ENCODE results near the gene ZNF557. TPM values are rescaled to one million over a fixed set of nuclear protein-coding genes. Genes with fewer than 3 reads are reported as not detected.
A peak's percentile ranks its signal among the peaks of the same experiment; 100 is the strongest.
"Not testable (repeated sequence)": the region's sequence is repeated elsewhere in the genome, so short reads cannot be mapped to it uniquely, and the experiment has no call there.

Gene ZNF557
- total and polyA plus RNA-seq, 2 experiments from 2014 or later = 3.7 to 7.8 TPM

DNA sequence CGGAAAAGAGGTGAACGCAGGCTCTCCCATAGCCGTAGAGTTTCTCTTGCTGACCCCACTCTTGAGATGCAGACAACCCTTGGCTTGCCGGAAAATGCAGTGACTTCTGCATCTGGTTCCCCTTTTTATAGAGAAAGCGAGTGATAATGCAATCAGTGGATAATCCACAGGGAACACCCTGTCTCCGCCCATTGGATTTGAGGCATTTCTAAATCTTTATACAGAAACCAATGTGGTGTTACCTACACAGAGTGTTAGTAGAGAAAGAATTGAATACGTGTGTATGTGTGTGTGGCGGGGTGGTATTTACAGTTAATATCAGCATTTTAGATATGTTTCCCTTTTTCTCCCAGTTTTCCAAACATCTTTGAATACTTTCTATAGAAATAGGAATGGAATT lies 10.9 kb upstream of the ZNF557 start, which contains the start of gene MBD3L3:
MBD3L3 (minus strand) TSS at position 101 of the 400 bp plus-strand sequence; CDS start at position 30, 71 bp downstream.
- not testable (repeated sequence) for H3K9me3 ChIP-seq (ENCODE audit: low read depth); H3K4me1 ChIP-seq (ENCODE audit: low read depth); DNase-seq (ENCODE audit: low read depth in 1 of 2, low spot score in 1 of 2); H3K4me3 ChIP-seq; H3K36me3 ChIP-seq; H3K27me3 ChIP-seq; H3K27ac ChIP-seq

DNA sequence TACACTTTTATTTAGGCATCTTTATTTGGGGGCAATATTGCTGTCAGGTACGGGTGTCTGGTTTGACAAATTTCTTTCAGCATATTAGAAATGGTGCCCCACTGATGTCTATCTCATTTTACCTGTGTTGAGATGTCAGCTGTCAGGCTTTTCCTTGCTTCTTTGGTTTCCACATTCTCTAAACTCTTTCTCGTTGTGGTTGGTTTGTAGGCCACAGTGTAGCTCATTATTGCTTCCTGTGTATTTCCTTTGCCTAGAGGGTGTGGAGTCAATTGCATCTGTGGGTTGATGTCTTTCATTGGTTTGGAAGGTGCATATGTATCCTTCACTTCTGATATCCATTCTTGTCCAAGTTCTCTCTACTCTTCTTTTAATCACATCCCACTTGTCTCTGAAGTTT lies 9.5 kb upstream of the ZNF557 start:
- H3K9me3 ChIP-seq (ENCODE audit: low read depth); H3K4me1 ChIP-seq (ENCODE audit: low read depth); H3K27ac ChIP-seq; H3K27me3 ChIP-seq; DNase-seq (ENCODE audit: low read depth in 1 of 2, low spot score in 1 of 2); H3K36me3 ChIP-seq; H3K4me3 ChIP-seq: not testable (repeated sequence)

DNA sequence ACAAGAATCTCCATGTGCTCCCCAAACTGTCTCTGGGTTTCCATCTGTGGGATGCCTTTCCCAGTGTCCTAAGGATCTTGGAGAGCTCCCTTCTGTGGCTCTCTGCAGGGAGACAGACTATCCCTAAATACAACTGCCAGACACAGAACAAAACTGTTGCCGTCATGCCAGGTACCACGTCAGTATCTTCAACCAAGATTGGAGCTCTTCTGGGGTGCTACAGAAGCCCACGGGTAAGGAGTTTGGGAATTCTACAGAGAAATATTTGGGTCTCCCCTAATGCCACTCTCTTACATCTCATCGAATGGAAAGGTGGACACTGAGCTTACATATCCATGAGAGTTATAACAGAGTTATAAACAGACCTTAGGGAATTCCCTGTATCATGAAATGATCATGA lies 6.2 kb upstream of the ZNF557 start:
- Histone ChIP-seq H3K4me1 (ENCODE audit: low read depth) (no peaks in the 10 kb centered on the region), H3K4me3 (no peak overlapping the region), H3K27me3 (no peaks in the 10 kb centered on the region), H3K36me3 (no peaks in the 10 kb centered on the region), H3K27ac (no peak overlapping the region), H3K9me3 (ENCODE audit: low read depth) (no peaks in the 10 kb centered on the region)
- TF ChIP-seq, protein P1, sequence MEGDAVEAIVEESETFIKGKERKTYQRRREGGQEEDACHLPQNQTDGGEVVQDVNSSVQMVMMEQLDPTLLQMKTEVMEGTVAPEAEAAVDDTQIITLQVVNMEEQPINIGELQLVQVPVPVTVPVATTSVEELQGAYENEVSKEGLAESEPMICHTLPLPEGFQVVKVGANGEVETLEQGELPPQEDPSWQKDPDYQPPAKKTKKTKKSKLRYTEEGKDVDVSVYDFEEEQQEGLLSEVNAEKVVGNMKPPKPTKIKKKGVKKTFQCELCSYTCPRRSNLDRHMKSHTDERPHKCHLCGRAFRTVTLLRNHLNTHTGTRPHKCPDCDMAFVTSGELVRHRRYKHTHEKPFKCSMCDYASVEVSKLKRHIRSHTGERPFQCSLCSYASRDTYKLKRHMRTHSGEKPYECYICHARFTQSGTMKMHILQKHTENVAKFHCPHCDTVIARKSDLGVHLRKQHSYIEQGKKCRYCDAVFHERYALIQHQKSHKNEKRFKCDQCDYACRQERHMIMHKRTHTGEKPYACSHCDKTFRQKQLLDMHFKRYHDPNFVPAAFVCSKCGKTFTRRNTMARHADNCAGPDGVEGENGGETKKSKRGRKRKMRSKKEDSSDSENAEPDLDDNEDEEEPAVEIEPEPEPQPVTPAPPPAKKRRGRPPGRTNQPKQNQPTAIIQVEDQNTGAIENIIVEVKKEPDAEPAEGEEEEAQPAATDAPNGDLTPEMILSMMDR (IDR thresholded peaks at IDR 0.05; ENCODE audit: low read depth, low read length) = no peak
- no peak for DNase-seq (ENCODE audit: low read depth in 1 of 2, low spot score in 1 of 2)

DNA sequence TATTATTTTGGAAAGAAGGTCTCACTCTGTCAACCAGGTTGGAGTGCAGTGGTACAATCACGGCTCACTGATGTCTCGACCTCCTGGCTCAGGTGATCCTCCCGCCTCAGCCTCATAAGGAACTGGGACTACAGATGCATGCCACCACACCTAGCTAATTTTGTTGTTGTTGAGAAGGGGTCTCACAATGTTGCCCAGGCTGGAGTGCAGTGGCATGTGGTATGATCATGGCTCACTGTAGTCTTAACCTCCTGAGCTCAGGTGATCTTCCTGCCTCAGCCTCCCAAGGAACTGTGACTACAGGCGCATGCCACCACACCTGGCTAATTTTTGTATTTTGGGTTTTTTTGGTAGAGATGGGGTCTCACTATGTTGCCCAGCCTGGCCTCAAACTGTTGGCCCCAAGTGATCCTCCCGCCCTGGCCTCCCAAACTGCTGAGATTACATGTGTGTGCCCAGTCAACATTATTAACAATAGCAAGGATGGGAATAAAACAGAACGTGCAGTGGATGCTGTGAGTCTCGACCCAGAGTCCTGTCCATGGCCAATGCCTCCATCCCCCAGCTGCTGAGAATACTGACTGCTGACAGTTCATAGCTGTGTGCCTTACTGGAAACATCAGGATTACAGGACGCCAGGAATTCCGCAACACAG lies 5.6 kb upstream of the ZNF557 start:
- no peaks in the 10 kb centered on the region for H3K36me3 ChIP-seq

DNA sequence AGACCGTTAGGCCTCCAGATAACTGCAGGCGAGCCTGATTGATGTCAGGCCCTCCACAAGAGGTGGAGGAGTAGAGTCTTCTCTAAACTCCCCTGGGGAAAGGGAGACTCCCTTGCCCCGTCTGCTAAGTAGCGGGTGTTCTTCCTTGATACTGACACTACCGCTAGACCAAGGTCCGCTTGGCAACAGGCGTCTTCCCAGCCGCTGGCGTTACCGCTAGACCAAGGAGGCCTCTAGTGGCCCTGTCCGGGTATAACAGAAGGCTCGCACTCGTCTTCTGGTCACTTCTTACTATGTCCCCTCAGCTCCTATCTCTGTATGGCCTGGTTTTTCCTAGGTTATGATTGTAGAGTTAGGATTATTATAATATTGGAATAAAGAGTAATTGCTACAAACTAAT lies 2.4 kb upstream of the ZNF557 start:
- not testable (repeated sequence) for H3K9me3 ChIP-seq (ENCODE audit: low read depth); H3K27me3 ChIP-seq; H3K4me1 ChIP-seq (ENCODE audit: low read depth); H3K27ac ChIP-seq; H3K4me3 ChIP-seq; H3K36me3 ChIP-seq
- peak in 1 of 2 donors; percentile 47 for DNase-seq (ENCODE audit: low read depth in 1 of 2, low spot score in 1 of 2)
- TF ChIP-seq, protein P1 (IDR thresholded peaks at IDR 0.05; ENCODE audit: low read depth, low read length) = peak; percentile 37

More for the DNA sequence above, 5.6 kb upstream of the ZNF557 start:
- H3K27me3 ChIP-seq = no peaks in the 10 kb centered on the region
- DNase-seq (ENCODE audit: low read depth in 1 of 2, low spot score in 1 of 2) = no peak
- H3K27ac ChIP-seq = no peak overlapping the region
- no peak overlapping the region for H3K4me3 ChIP-seq
- H3K9me3 ChIP-seq (ENCODE audit: low read depth) = no peaks in the 10 kb centered on the region
- TF ChIP-seq, protein P1 (IDR thresholded peaks at IDR 0.05; ENCODE audit: low read depth, low read length) = no peak
- no peaks in the 10 kb centered on the region for H3K4me1 ChIP-seq (ENCODE audit: low read depth)

DNA sequence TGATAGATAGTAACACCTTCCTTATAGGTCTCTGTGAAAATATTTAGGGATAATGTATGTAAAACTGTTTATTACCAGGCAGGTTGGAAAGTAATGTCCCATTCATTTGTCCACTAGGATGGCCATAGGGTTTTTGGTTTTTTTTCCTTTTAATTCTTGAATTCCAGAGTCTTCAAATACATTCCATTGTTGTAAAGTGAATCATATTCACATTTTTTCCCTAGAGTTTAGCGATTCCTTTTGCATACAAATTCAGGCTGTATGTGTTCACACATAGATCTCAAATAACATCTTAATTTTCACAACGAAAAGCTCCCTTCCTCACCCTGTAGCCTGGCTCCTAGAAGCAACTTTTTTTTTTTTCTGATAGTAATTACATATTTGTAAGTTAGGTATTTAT lies 1.8 kb upstream of the ZNF557 start:
- Histone ChIP-seq H3K27me3 (no peaks in the 10 kb centered on the region), H3K36me3 (peaks cover 9% of the 10 kb centered on the region), H3K4me1 (ENCODE audit: low read depth) (no peaks in the 10 kb centered on the region), H3K4me3 (no peak overlapping the region), H3K27ac (no peak overlapping the region), H3K9me3 (ENCODE audit: low read depth) (no peaks in the 10 kb centered on the region)
- TF ChIP-seq, protein P1 (IDR thresholded peaks at IDR 0.05; ENCODE audit: low read depth, low read length) = no peak
- no peak for DNase-seq (ENCODE audit: low read depth in 1 of 2, low spot score in 1 of 2)
